Body of pancreas (tissue), 4 donors: ENCODE results near the gene ERICH3. TPM values are rescaled to one million over a fixed set of nuclear protein-coding genes. Genes with fewer than 3 reads are reported as not detected.

Experiments used
- ATAC-seq: fragments of 150-250 bp; one replicate; pipeline ENCODE4 v1.9.1; 2016
- DNase-seq, 4 donors: peaks; one replicate each; pipeline ENCODE4 v3.0.0-alpha.2; 2019
- H3K27ac ChIP-seq, 4 donors: fragments of 200-600 bp; sonication (generic); 1 replicate in 3 of 4; 2 replicates in 1 of 4; pipeline versions ENCODE4 v1.5.1 to v1.6.1; 2016 to 2019; ENCODE audit warnings: mild to moderate bottlenecking in 1 of 4, mixed read lengths in 1 of 4, moderate library complexity in 1 of 4
- H3K27me3 ChIP-seq, 2 donors: fragments of 200-600 bp; sonication (generic); one replicate each; pipeline ENCODE4 v1.6.0; 2016; ENCODE audit warnings: mild to moderate bottlenecking in 1 of 2
- H3K36me3 ChIP-seq, 2 donors: fragments of 200-600 bp; sonication (generic); replicated peaks in 1 of 2; 2 replicates each; pipeline ENCODE4 v1.5.1; 2016; ENCODE audit warnings: low read depth in 2 of 2; ENCODE audit not compliant: insufficient read depth in 1 of 2
- H3K4me1 ChIP-seq: fragments of 200-600 bp; sonication (generic); one replicate; pipeline ENCODE4 v1.6.0; 2016
- H3K4me3 ChIP-seq, 2 donors: fragments of 200-600 bp; sonication (generic); 1 replicate in 1 of 2; 2 replicates in 1 of 2; pipeline ENCODE4 v1.5.1; 2016 to 2019
- H3K9me3 ChIP-seq, 3 donors: fragments of 200-600 bp; sonication (generic); 1 replicate in 2 of 3; 2 replicates in 1 of 3; pipeline ENCODE4 v1.5.1; 2016
- POLR2A ChIP-seq, 3 donors: fragments of 450-650 bp; IDR thresholded peaks; one replicate each; pipeline ENCODE4 v1.6.1; 2016; ENCODE audit warnings: antibody characterized with exemption in 3 of 3, mild to moderate bottlenecking in 2 of 3
- WGBS, 2 donors: methylation state at CpG; one replicate each; pipeline ENCODE4 v1.1.5; 2017; 5-methylcytosine and 5-hydroxymethylcytosine counted together
- intact Hi-C: fragments of 100-400 bp; cut with DNase I; formaldehyde crosslinking; loops from one replicate; pipeline ENCODE4 v1.15.1; 2023
- total RNA-seq, 2 donors: library from RNA; depleted of rRNA; stranded (reverse); fragments of >200 nt; gene quantifications; one replicate each; pipeline ENCODE4 v1.1.0, GENCODE V29; 2016
- TF ChIP-seq, protein P1 (sequence below), 7 experiments: fragments of 450-650 bp in 4 of 7; fragments of 200-600 bp in 3 of 7; sonication (generic) in 3 of 7; IDR thresholded peaks; one replicate each; pipeline ENCODE4 v1.5.1; 2016 to 2019; ENCODE audit warnings: antibody characterized with exemption in 7 of 7

ERICH3 gene
- total RNA-seq, 2 donors from 2014 or later: under 0.01 TPM; not detected in 1

DNA sequence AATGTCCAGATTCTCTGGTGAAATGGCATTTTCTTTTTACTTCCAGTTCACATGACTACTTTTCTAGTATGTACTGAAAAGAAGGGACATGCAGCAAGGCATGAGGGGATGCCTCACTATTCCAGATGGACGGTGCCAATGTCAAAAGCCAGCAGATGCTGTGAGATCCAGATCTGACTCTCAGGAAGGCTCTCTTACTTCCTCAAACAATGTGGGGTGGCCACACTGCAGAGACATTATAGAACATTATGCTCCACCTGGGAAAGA, 41.6 kb upstream of the ERICH3 start:
- H3K9me3 ChIP-seq: no peaks in the 10 kb centered on the region
- H3K27me3 ChIP-seq: no peaks in the 10 kb centered on the region
- no peak overlapping the region for H3K27ac ChIP-seq
- H3K36me3 ChIP-seq: peaks cover 8 to 21% of the 10 kb centered on the region in 2 donors
- intact Hi-C loops: no loop called here
- TF ChIP-seq POLR2A (IDR thresholded peaks at IDR 0.05): no peak
- TF ChIP-seq, protein P1, sequence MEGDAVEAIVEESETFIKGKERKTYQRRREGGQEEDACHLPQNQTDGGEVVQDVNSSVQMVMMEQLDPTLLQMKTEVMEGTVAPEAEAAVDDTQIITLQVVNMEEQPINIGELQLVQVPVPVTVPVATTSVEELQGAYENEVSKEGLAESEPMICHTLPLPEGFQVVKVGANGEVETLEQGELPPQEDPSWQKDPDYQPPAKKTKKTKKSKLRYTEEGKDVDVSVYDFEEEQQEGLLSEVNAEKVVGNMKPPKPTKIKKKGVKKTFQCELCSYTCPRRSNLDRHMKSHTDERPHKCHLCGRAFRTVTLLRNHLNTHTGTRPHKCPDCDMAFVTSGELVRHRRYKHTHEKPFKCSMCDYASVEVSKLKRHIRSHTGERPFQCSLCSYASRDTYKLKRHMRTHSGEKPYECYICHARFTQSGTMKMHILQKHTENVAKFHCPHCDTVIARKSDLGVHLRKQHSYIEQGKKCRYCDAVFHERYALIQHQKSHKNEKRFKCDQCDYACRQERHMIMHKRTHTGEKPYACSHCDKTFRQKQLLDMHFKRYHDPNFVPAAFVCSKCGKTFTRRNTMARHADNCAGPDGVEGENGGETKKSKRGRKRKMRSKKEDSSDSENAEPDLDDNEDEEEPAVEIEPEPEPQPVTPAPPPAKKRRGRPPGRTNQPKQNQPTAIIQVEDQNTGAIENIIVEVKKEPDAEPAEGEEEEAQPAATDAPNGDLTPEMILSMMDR (IDR thresholded peaks at IDR 0.05): no peak
- 77 to 83% methylated on average over 1 of the region's 1 CpG for WGBS, 2 donors
- H3K4me1 ChIP-seq: no peaks in the 10 kb centered on the region
- ATAC-seq (no peak), DNase-seq (no peak)
- H3K4me3 ChIP-seq: no peak overlapping the region

DNA sequence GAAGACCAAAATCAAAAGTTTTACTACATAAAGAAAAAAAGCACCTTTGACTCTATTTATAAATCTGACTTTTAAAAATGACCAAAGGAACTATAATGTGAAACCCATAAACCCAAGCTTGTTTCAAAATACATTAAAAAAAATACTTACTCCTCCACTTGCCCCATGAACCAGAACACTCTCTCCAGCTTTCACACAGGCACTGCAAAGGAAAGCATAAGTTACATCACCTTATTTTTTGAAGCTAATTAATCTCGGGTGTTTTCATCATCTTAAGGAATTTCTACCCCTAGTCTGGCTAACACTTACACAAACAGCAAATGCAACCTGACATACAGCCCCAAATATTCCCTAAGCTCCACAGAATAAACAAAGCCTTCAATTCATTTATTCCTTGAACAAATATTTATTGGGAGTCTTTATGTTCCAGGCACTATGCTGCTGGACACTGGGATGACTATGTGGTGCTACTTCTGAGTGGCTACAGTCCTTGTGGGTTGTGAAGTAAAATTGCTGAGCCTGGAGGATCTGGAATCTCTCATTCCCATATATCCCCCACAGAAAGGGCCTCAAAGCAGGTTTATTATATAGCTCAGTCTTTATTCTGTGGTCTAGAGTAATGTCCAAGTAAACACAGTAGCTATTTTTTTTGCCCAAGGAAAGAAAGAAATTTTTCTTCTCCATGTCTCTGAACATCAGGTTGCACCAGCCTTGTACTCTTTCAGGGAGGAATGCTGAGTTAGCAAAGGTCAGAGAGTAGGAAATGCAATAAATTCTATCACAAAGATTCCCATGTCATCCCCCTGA, 41.0 kb upstream of the ERICH3 start:
- no peaks in the 10 kb centered on the region for H3K27me3 ChIP-seq
- no peak overlapping the region for H3K27ac ChIP-seq
- intact Hi-C loops: no loop called here
- TF ChIP-seq, protein P1 (IDR thresholded peaks at IDR 0.05): no peak
- TF ChIP-seq POLR2A (IDR thresholded peaks at IDR 0.05): no peak
- H3K4me3 ChIP-seq: no peak overlapping the region
- H3K9me3 ChIP-seq: no peaks in the 10 kb centered on the region
- DNase-seq: no peak
- no peaks in the 10 kb centered on the region for H3K4me1 ChIP-seq
- ATAC-seq: no peak
- peaks cover 8 to 21% of the 10 kb centered on the region in 2 donors for H3K36me3 ChIP-seq
- WGBS, 2 donors: 65 to 68% methylated on average over 1 of the region's 1 CpG

DNA sequence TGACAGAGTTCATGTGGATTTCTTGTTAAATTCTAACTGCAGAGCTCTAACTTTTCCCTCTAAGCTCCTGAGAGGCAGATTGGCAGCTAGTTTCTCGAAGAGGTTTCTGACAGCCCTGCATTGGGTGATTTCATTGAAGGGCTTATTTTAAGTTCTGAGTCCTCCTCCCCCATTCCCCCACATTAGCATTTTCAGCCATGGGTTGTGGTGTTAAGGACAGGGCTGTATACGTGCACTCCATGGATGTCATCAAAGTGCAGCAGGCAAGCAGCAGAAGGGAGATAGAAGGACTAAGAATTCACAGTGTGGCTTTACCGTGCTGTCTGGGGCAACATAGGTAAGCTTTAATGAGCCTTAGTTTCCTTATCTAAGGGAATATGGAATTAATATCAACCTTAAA, 40.3 kb upstream of the ERICH3 start:
- Histone ChIP-seq H3K9me3 (no peaks in the 10 kb centered on the region), H3K36me3 (peaks cover 8 to 20% of the 10 kb centered on the region in 2 donors), H3K27me3 (no peaks in the 10 kb centered on the region), H3K27ac (no peak overlapping the region), H3K4me1 (no peaks in the 10 kb centered on the region), H3K4me3 (no peak overlapping the region)
- WGBS, 2 donors: 90 to 95% methylated on average over 3 of the region's 3 CpGs
- no peak for ATAC-seq
- TF ChIP-seq, protein P1 (IDR thresholded peaks at IDR 0.05): no peak
- TF ChIP-seq POLR2A (IDR thresholded peaks at IDR 0.05): no peak
- DNase-seq: no peak
- intact Hi-C loops: no loop called here

DNA sequence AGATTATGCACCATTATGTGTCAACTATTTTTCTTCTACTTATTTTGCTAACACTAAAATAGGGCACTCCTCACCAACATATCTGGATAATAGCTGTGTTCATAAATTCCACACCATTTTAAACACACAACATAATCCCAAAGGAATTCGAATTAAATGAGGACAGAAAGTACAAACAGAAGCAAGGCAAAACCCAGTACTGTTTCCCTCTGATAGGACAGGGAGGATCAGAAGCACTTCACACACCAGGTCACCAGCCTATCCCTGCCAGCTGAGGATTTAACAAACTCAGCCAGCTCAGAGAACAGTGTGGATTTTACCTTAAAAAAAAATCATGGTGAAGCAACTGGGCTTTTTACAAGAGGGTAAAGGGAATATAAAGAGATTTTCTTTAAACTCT, 39.3 kb upstream of the ERICH3 start:
- Histone ChIP-seq H3K27me3 (no peaks in the 10 kb centered on the region), H3K4me1 (no peaks in the 10 kb centered on the region), H3K27ac (no peak overlapping the region), H3K9me3 (no peaks in the 10 kb centered on the region), H3K4me3 (no peak overlapping the region), H3K36me3 (peaks cover 8 to 16% of the 10 kb centered on the region in 2 donors)
- intact Hi-C loops: no loop called here
- DNase-seq (no peak), ATAC-seq (no peak)
- WGBS, 2 donors: 28 to 45% methylated on average over 1 of the region's 1 CpG
- TF ChIP-seq, protein P1 (IDR thresholded peaks at IDR 0.05): no peak
- TF ChIP-seq POLR2A (IDR thresholded peaks at IDR 0.05): no peak
